Measurements from ENCODE around the gene ZNRF2. TPM values are rescaled to one million over a fixed set of nuclear protein-coding genes. Genes with fewer than 3 reads are reported as not detected.
A peak's percentile ranks its signal among the peaks of the same experiment; 100 is the strongest.

ZNRF2 gene
- total RNA-seq, 6 donors from 2014 or later: 20.2 to 44.1 (median 27.1) TPM

DNA sequence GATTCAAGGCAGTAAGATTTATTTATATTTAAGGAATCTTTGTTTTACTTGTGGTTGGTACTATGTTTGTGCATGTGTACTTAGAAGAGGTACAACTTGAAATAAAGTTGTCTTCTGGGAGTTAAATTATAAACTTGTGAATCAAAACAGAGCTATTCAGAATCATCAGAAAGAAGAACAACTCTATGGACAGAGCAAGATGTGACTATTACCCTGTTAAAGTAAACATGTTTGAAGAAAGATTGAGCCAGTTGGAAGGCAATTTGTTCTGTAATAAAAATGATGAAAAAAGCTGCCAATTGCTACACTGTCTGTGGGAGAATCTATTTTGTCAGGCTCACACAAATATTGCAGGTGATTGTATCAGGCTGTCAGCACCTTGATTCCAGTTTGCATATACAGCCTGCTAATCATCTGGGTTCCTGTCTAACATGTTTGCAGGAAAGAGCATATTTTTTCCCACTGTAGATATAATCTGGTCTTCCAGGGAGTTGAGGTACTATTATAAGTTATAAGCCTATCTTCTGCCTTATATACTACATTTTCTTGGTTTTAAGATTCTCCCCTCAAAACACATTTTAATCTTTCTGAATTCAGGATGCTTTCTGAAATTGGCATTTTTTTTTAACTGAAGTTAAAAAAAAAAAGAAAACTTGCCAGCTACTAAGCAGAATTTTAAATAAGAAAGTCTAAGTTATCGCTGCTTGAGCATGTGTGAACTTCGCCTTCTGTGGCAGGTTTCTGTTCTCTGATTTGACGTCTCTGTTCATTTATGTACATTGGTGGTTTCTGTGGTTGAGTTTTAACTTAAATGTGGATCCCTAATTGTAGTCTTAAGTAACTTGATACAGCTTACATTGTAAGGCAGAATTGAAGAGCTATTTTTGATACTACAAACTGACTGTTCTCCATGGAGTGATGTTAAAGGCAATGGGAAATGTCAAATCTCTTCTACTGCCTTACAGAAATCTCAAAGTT lies 46.0 kb downstream of the ZNRF2 start:
- no peak for ATAC-seq (ENCODE audit: low FRiP score in 2 of 2)
- Histone ChIP-seq H3K36me3 (no peaks in the 10 kb centered on the region), H3K4me3 (no peak overlapping the region), H3K9me3 (no peaks in the 10 kb centered on the region), H3K27ac (peak overlapping the region in 1 of 4 donors; percentile 44), H3K27me3 (no peaks in the 10 kb centered on the region), H3K4me1 (peaks cover 4 to 22% (median 12%) of the 10 kb centered on the region in 4 donors)
- TF ChIP-seq POLR2A (IDR thresholded peaks at IDR 0.05) (no peak), POLR2AphosphoS5 (IDR thresholded peaks at IDR 0.05) (no peak)
- 53 to 71% methylated on average over 3 of the region's 3 CpGs for whole genome bisulfite sequencing, 2 donors
- no peak for DNase-seq

DNA sequence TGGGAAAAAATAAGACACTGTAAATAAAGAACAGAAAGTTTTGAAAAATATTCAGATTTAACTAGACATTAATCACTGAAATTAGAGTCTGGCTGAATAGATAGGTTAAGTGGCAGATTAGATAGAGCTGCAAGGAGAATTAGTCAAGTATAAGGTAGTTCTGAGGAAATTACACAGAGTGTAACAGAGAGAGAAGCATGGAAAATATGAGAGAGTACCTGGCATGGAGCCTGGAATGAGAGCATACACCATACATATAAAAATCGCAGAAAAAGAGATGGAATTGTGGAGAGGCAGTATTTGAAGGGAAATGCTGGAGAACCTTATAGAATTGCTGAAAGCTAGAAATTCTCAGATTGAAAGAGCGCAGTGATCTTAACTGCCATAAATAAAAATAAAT lies 46.9 kb downstream of the ZNRF2 start:
- Histone ChIP-seq H3K9me3 (no peaks in the 10 kb centered on the region), H3K4me3 (no peak overlapping the region), H3K27ac (no peak overlapping the region), H3K36me3 (no peaks in the 10 kb centered on the region), H3K27me3 (no peaks in the 10 kb centered on the region), H3K4me1 (peaks cover 4 to 22% (median 17%) of the 10 kb centered on the region in 4 donors)
- ATAC-seq (ENCODE audit: low FRiP score in 2 of 2): no peak
- TF ChIP-seq POLR2A (IDR thresholded peaks at IDR 0.05): no peak
- TF ChIP-seq POLR2AphosphoS5 (IDR thresholded peaks at IDR 0.05): no peak
- no peak for TF ChIP-seq EP300 (IDR thresholded peaks at IDR 0.05)
- TF ChIP-seq, protein P1, sequence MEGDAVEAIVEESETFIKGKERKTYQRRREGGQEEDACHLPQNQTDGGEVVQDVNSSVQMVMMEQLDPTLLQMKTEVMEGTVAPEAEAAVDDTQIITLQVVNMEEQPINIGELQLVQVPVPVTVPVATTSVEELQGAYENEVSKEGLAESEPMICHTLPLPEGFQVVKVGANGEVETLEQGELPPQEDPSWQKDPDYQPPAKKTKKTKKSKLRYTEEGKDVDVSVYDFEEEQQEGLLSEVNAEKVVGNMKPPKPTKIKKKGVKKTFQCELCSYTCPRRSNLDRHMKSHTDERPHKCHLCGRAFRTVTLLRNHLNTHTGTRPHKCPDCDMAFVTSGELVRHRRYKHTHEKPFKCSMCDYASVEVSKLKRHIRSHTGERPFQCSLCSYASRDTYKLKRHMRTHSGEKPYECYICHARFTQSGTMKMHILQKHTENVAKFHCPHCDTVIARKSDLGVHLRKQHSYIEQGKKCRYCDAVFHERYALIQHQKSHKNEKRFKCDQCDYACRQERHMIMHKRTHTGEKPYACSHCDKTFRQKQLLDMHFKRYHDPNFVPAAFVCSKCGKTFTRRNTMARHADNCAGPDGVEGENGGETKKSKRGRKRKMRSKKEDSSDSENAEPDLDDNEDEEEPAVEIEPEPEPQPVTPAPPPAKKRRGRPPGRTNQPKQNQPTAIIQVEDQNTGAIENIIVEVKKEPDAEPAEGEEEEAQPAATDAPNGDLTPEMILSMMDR (IDR thresholded peaks at IDR 0.05): no peak
- WGBS, 2 donors: 85 to 93% methylated on average over 2 of the region's 2 CpGs
- no peak for DNase-seq

DNA sequence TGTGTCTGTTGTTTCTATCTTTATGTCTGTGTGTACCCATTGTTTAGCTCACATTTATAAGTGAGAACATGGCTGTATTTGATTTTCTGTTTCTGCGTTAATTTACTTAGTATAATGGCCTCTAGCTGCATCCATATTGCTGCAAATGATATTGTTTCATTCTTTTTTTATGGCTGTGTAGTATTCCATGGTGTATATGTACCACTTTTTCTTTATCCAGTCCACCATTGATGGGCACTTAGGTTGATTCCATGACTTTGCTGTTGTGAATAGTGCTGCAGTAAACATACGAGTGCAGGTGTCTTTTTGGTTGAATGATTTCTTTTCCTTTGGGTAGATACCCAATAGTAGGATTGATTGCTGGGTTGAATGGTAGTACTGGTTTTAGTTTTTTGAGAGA lies 48.2 kb downstream of the ZNRF2 start:
- H3K27ac ChIP-seq: no peak overlapping the region
- TF ChIP-seq POLR2A (IDR thresholded peaks at IDR 0.05) (no peak), EP300 (IDR thresholded peaks at IDR 0.05) (no peak), POLR2AphosphoS5 (IDR thresholded peaks at IDR 0.05) (no peak)
- TF ChIP-seq, protein P1 (IDR thresholded peaks at IDR 0.05): no peak
- 98 to 100% methylated on average over 2 of the region's 2 CpGs for WGBS, 2 donors
- DNase-seq: no peak
- no peaks in the 10 kb centered on the region for H3K27me3 ChIP-seq
- ATAC-seq (ENCODE audit: low FRiP score in 2 of 2): no peak
- H3K4me3 ChIP-seq: no peak overlapping the region
- peaks cover 4 to 22% (median 17%) of the 10 kb centered on the region in 4 donors for H3K4me1 ChIP-seq
- no peaks in the 10 kb centered on the region for H3K36me3 ChIP-seq
- no peaks in the 10 kb centered on the region for H3K9me3 ChIP-seq

- H3K4me3 ChIP-seq: no peak overlapping the region
- DNase-seq: no peak
- peaks cover under 1 to 19% (median 10%) of the 10 kb centered on the region in 4 donors for H3K4me1 ChIP-seq
- no peak for ATAC-seq (ENCODE audit: low FRiP score in 2 of 2)
- WGBS, 2 donors: 44 to 51% methylated on average over 4 of the region's 4 CpGs
- no peak for TF ChIP-seq POLR2A (IDR thresholded peaks at IDR 0.05)
- TF ChIP-seq, protein P1 (IDR thresholded peaks at IDR 0.05): no peak
- no peak for TF ChIP-seq EP300 (IDR thresholded peaks at IDR 0.05)
- TF ChIP-seq POLR2AphosphoS5 (IDR thresholded peaks at IDR 0.05): no peak
- no peaks in the 10 kb centered on the region for H3K36me3 ChIP-seq
- H3K27me3 ChIP-seq: no peaks in the 10 kb centered on the region
- H3K27ac ChIP-seq: no peak overlapping the region
- H3K9me3 ChIP-seq: no peaks in the 10 kb centered on the region
Measured at GRCh38 chr7:30335763-30336487, 51.5 kb downstream of the ZNRF2 start.

GRCh38 chr7:30344513-30344912 lies 60.1 kb downstream of the ZNRF2 start:
- DNase-seq: no peak
- Histone ChIP-seq H3K4me1 (peaks cover 12 to 47% (median 21%) of the 10 kb centered on the region in 4 donors), H3K9me3 (no peaks in the 10 kb centered on the region), H3K27me3 (no peaks in the 10 kb centered on the region), H3K4me3 (no peak overlapping the region), H3K27ac (no peak overlapping the region), H3K36me3 (no peaks in the 10 kb centered on the region)
- ATAC-seq (ENCODE audit: low FRiP score in 2 of 2): no peak
- TF ChIP-seq, protein P1 (IDR thresholded peaks at IDR 0.05): no peak
- TF ChIP-seq POLR2A (IDR thresholded peaks at IDR 0.05) (no peak), EP300 (IDR thresholded peaks at IDR 0.05) (no peak), POLR2AphosphoS5 (IDR thresholded peaks at IDR 0.05) (no peak)
- 77 to 85% methylated on average over 1 of the region's 1 CpG for WGBS, 2 donors
